SW480 (cell line): Measurements from ENCODE around the gene PYGB.

Experiments used
- DNase-seq: peaks from one replicate; pipeline ENCODE4 v3.0.0-alpha.2; 2016; ENCODE audit warnings: low spot score

PYGB gene

DNA sequence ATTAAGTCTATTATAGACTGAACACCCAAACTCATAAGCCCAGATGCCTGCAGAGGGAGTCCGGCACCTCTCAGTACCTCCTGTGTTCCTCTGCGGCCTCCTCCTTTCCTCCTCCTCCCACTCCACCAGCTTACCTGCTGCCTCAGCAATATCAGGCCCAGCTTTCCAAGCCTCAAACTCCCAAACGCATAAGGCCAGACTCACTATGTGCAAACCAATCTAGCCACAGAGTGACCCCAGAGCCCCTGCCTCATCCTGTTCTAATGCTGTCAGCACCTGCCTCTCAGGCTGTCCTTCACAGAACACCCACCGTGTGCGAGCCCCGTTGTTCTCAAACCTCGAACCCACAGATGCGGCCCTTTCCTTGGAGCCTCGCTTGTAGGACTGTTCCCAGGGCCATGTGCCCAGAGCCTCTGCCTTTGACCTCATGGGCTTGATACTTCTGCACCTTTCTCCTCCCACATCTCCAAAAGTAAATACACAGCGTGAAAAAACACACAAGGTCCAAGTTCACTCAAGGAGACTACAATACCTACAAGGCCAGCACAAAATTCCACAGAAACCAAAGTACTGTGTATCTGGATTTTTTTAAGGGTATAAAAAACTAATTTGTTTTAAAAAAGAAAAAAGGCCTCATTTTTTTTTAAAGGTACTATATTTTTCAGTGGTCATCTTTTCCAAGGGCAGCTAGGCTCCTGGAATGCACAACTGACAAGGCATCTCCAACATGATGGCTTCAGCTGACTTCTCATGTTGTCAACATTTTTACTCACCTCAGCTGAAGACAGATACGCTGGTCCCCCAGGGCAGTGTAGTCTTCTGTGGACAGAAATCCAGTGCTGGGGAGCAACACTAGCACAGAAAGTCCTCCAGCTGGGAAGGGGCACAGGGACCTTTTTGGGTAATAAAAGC lies 90.5 kb downstream of the PYGB start:
- DNase-seq = no peak

DNA sequence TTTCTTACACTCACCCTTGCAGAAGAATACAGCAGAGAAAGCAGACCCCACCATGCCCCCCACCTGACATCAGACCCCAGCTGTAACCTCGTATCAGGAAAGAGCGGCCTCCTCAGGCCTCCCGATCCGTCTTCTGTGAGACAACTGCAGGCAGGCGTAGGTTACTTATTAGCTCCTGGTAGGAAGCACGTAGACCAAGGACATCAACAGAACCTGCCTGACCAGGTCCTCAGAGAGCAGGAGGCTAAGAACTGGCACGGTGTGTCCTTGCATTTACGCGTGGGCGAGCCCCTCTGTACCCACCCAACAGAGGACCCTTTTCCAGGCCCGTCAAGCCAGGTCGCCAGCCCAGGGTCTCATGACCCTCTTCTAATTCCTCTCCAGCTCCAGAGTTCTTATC lies 91.7 kb downstream of the PYGB start:
- no peak for DNase-seq

DNA sequence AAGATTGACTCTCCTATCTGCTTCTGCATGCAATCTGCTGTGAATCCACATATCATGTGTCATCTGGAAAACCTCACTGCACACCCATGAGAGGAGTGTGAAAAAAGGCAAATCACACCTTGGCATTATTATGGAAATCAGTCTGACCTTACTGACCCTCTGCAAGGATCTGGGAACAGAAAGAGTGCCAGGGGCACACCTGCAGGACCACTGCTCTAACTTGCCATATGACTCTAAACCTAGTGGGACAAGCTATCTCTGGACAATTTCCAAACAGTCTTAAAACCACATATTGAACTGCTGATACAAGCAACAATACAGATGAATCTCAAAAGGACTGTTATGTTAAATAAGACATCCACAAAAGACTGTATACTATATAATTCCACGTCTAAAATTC lies 92.5 kb downstream of the PYGB start:
- no peak for DNase-seq

DNA sequence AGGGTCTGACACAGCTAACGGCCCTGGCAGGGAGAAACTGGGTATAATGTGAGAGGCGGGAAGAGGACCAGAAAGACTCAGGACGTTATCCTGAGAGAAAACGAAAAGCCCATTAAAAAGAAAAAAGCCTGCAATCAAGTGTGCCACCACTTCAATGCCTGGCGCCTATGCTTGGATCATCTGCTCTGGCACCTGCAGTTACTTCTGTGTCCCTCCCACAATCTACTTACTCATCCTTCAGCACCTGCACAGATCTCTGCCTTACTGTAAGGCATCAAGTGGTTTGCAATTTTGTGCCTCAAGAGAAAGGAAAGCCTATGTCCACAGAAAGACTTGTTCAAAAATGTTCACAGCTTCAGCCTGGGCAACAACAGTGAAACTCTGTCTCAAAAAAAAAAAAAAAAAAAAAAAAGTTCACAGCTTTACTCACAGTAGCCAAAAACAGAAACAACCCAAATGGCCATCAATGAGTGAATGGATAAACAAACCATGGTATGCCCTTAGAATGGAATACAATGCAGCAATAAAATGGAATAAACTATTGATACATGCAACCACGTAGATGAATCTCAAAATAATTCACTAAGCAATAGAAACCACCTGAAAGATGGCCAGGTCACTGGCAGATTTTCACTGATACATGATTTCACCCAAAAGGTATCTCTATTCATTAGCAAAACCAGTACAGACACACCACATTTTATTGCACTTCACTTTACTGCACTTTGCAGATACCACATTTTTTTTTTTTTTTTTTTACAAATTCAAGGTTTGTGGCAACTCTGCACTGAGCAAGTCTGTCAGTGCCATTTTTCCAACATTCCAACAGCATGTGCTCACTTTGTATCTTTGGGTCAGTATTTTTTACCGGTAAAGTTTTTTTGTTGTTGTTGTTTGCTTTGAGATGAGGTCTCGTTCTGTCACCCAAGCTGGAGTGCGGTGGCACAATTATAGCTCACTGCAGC lies 94.1 kb downstream of the PYGB start:
- DNase-seq = peak; percentile 74

DNA sequence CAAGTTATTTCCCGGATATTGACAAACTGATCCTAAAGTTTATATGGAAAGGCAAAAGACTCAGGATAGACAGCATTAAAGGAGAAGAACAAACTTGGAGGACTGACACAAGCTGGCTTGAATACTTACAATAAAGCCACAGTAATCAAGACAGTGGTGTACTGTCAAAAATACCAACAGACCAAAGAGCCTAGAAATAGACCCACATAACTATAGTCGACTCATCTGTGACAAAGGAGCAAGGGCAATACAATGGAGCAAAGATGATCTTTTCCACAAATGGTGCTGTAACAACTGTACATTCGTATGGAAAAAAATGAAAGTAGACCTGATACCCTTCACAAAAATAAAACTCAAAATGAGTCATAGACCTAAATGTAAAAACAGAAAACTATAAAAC lies 96.7 kb downstream of the PYGB start:
- DNase-seq = no peak

DNA sequence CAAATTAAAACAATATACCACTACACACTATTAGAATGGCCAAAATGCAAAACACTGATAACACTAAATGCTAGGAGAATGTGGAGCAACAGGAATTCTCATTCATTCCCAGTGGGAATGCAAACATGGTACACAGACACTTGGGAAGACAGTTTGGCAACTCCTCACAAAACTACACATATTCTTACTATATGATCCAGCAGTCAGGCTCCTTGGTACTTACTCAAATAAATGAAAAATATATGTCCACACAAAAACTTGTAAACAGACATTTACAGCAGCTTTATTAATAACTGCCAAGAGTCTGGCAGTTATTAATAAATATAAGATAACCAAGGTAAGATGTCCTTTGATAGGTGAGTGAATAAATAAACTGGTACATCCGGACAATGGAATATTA lies 97.8 kb downstream of the PYGB start:
- DNase-seq = no peak

DNA sequence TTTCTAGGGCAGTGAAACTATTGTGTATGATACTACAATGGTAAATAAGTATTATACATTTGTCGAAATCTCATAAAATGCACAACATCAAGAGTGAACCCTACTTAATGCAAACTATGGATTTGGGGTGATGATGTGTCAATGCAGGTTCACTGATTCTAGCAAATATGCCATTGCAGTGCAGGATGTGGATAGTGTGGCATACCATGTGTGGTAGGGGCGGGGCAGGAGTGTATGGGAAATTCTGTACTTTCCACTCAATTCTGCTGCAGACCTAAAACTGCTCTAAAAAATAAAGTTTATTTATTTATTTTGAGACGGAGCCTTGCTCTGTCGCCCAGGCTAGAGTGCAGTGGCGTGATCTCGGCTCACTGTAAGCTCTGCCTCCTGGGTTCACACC lies 98.5 kb downstream of the PYGB start:
- no peak for DNase-seq
